ENCODE measurements around the gene ITPRIPL2. TPM values are rescaled to one million over a fixed set of nuclear protein-coding genes. Genes with fewer than 3 reads are reported as not detected.

The ITPRIPL2 gene
- 51.1 and 51.7 TPM in 2 replicates for total RNA-seq

GRCh38 chr16:19113577-19114358 lies at the start of gene ITPRIPL2:
ITPRIPL2 (plus strand) TSS chr16:19113964; CDS start chr16:19114462, 498 bp downstream.

GRCh38 chr16:19067349-19068236 lies 46.2 kb upstream of the ITPRIPL2 start, which contains the start of gene COQ7:
COQ7 (plus strand) TSS chr16:19067614; CDS start chr16:19067665, 51 bp downstream.

GRCh38 chr16:19167710-19168370 lies 54.1 kb downstream of the ITPRIPL2 start, which contains the start of gene SYT17:
SYT17 (plus strand) TSS chr16:19168240; CDS start chr16:19168647, 407 bp downstream.

Other genes starting within 250 kb of the ITPRIPL2 start
- gene SMG1, start 187.6 kb upstream of the ITPRIPL2 start, total RNA-seq: 79.3 and 81.7 TPM in 2 replicates
- 1.4 and 2.5 TPM in 2 replicates for gene TMC7, start 130.0 kb upstream of the ITPRIPL2 start, total RNA-seq
- 16.5 and 16.6 TPM in 2 replicates for gene COQ7, start 46.4 kb upstream of the ITPRIPL2 start, total RNA-seq
- gene SYT17, start 54.3 kb downstream of the ITPRIPL2 start, total RNA-seq: 0.11 and 0.13 TPM in 2 replicates
- gene CLEC19A, start 171.8 kb downstream of the ITPRIPL2 start, total RNA-seq: not detected in 2 replicates